ENCODE measurements around the gene SCARB1.

- no peak for TF ChIP-seq CTCF (IDR thresholded peaks at IDR 0.05)
- TF ChIP-seq POLR2A (IDR thresholded peaks at IDR 0.05): no peak
These were observed 71.5 kb downstream of the SCARB1 start for GRCh38 chr12:124792156-124792555.
